ENCODE results near the gene ALX4. TPM values are rescaled to one million over a fixed set of nuclear protein-coding genes. Genes with fewer than 3 reads are reported as not detected.

The ALX4 gene
- total RNA-seq, 2 donors from 2014 or later, result not detected

- intact Hi-C loops (cut with DNase I), result no loop called here
- no peak for DNase-seq (ENCODE audit: low spot score)
These were observed 3.7 kb downstream of the ALX4 start for GRCh38 chr11:44306052-44306917.

GRCh38 chr11:44305470-44306051 lies 4.4 kb downstream of the ALX4 start:
- intact Hi-C loops (cut with DNase I), result no loop called here
- DNase-seq (ENCODE audit: low spot score), result no peak

- intact Hi-C loops (cut with DNase I), result no loop called here
- DNase-seq (ENCODE audit: low spot score), result no peak
These were observed 4.9 kb downstream of the ALX4 start for GRCh38 chr11:44305026-44305469.

- intact Hi-C loops (cut with DNase I), result no loop called here
- DNase-seq (ENCODE audit: low spot score), result no peak
These were observed 5.6 kb downstream of the ALX4 start for GRCh38 chr11:44304091-44305025.

- intact Hi-C loops (cut with DNase I), result no loop called here
- DNase-seq (ENCODE audit: low spot score), result no peak
These were observed 6.5 kb downstream of the ALX4 start for GRCh38 chr11:44303401-44303938.

- no peak for DNase-seq (ENCODE audit: low spot score)
- intact Hi-C loops (cut with DNase I), result no loop called here
These were observed 8.2 kb downstream of the ALX4 start for GRCh38 chr11:44301564-44302271.

- no peak for DNase-seq (ENCODE audit: low spot score)
- intact Hi-C loops (cut with DNase I), result no loop called here
These were observed 8.9 kb downstream of the ALX4 start for GRCh38 chr11:44300844-44301563.

- intact Hi-C loops (cut with DNase I), result loop anchor here in 1 of 2 donors (1.0 kb wide), 1 partner anchor 22 kb away; no protein-coding TSS in a partner anchor
- DNase-seq (ENCODE audit: low spot score), result no peak
These were observed 11.1 kb downstream of the ALX4 start for GRCh38 chr11:44298862-44299261.

GRCh38 chr11:44290208-44290607 lies 19.7 kb downstream of the ALX4 start:
- intact Hi-C loops (cut with DNase I), result no loop called here

GRCh38 chr11:44288133-44288526 lies 21.8 kb downstream of the ALX4 start:
- DNase-seq (ENCODE audit: low spot score), result no peak
- intact Hi-C loops (cut with DNase I), result loop anchor here in 1 of 2 donors (5.0 kb wide), 1 partner anchor 249 kb away; no protein-coding TSS in a partner anchor

More at GRCh38 chr11:44290208-44290607, 19.7 kb downstream of the ALX4 start:
- no peak for DNase-seq (ENCODE audit: low spot score)

- no peak for DNase-seq (ENCODE audit: low spot score)
- intact Hi-C loops (cut with DNase I), result loop anchor here (2.0 to 5.0 kb wide), 2 partner anchors 250 to 252 kb away; no protein-coding TSS in a partner anchor
These were observed 23.0 kb downstream of the ALX4 start for GRCh38 chr11:44286911-44287310.

GRCh38 chr11:44286268-44286880 lies 23.6 kb downstream of the ALX4 start:
- DNase-seq (ENCODE audit: low spot score), result no peak
- intact Hi-C loops (cut with DNase I), result loop anchor here (2.0 to 5.0 kb wide), 2 partner anchors 251 to 252 kb away; no protein-coding TSS in a partner anchor

- DNase-seq (ENCODE audit: low spot score), result no peak
- intact Hi-C loops (cut with DNase I), result loop anchor here (2.0 to 5.0 kb wide), 2 partner anchors 252 to 253 kb away; no protein-coding TSS in a partner anchor
These were observed 24.2 kb downstream of the ALX4 start for GRCh38 chr11:44285756-44286155.

GRCh38 chr11:44282620-44283019 lies 27.3 kb downstream of the ALX4 start:
- intact Hi-C loops (cut with DNase I), result no loop called here
- no peak for DNase-seq (ENCODE audit: low spot score)

- DNase-seq (ENCODE audit: low spot score), result no peak
- intact Hi-C loops (cut with DNase I), result no loop called here
These were observed 28.8 kb downstream of the ALX4 start for GRCh38 chr11:44281151-44281550.

- intact Hi-C loops (cut with DNase I), result no loop called here
- DNase-seq (ENCODE audit: low spot score), result no peak
These were observed 29.7 kb downstream of the ALX4 start for GRCh38 chr11:44280257-44280656.

- DNase-seq (ENCODE audit: low spot score), result no peak
- intact Hi-C loops (cut with DNase I), result no loop called here
These were observed 30.5 kb downstream of the ALX4 start for GRCh38 chr11:44279483-44279882.

Data from posterior vena cava (tissue), 2 donors.